ENCODE measurements around the gene SLFN14.

GRCh38 chr17:35529866-35530265 lies 30.8 kb downstream of the SLFN14 start:
- no peak for TF ChIP-seq CTCF (IDR thresholded peaks at IDR 0.05; ENCODE audit: borderline replicate concordance, extremely low read depth, low read length, poor library complexity, severe bottlenecking)
- TF ChIP-seq EZH2 (IDR thresholded peaks at IDR 0.05; ENCODE audit: borderline replicate concordance, low read depth, low read length, severe bottlenecking) = no peak
